ENCODE data around the gene OTOF.

- TF ChIP-seq KDM1A (CRISPR knock-in tag; IDR thresholded peaks at IDR 0.05) (no peak), POLR2AphosphoS5 (IDR thresholded peaks at IDR 0.05; ENCODE audit: low read depth, low read length) (no peak), SRSF4 (IDR thresholded peaks at IDR 0.05; ENCODE audit: low read depth, low read length, poor library complexity, severe bottlenecking) (no peak), FOXP4 (CRISPR knock-in tag; IDR thresholded peaks at IDR 0.05) (no peak), CTCF (CRISPR knock-in tag; IDR thresholded peaks at IDR 0.05) (no peak), ELF4 (CRISPR knock-in tag; IDR thresholded peaks at IDR 0.05; ENCODE audit: borderline replicate concordance) (no peak), RFXAP (CRISPR knock-in tag; IDR thresholded peaks at IDR 0.05; ENCODE audit: borderline replicate concordance) (no peak), SIX4 (CRISPR knock-in tag; IDR thresholded peaks at IDR 0.05) (no peak), ZZZ3 (CRISPR knock-in tag; IDR thresholded peaks at IDR 0.05; ENCODE audit: borderline replicate concordance) (no peak), XBP1 (CRISPR knock-in tag; IDR thresholded peaks at IDR 0.05) (no peak)
Measured at GRCh38 chr2:26407526-26407925, 70.4 kb downstream of the OTOF start.

Measured in HepG2 (cell line).